ENCODE measurements around the gene ISCU. TPM values are rescaled to one million over a fixed set of nuclear protein-coding genes. Genes with fewer than 3 reads are reported as not detected.
A peak's percentile ranks its signal among the peaks of the same experiment; 100 is the strongest.

Gene ISCU
- total and polyA plus RNA-seq, 9 of the 15 experiments (the other 6 are each of a cell fraction or from before 2014, with no cell fraction given) = 15.9 to 92.5 (median 77.3) TPM

- TF ChIP-seq CEBPG (CRISPR knock-in tag; IDR thresholded peaks at IDR 0.05) = peak; percentile 20; the same call in 1 of the 2 replicates
- TF ChIP-seq CEBPG (tag; conservative IDR thresholded peaks at IDR 0.05 in 1 of 2, IDR thresholded peaks at IDR 0.05 in 1 of 2) = no peak
- no peak for TF ChIP-seq HDGF (IDR thresholded peaks at IDR 0.05)
- TF ChIP-seq SMAD1 (IDR thresholded peaks at IDR 0.05; ENCODE audit: low read depth, low read length, partially characterized antibody) = no peak
- no peak for TF ChIP-seq GABPA (tag; conservative IDR thresholded peaks at IDR 0.05; ENCODE audit: low read depth)
- TF ChIP-seq RBM14 (IDR thresholded peaks at IDR 0.05; ENCODE audit: borderline replicate concordance, insufficient read depth, low read depth, low read length) = no peak
- TF ChIP-seq NR2C1 (IDR thresholded peaks at IDR 0.05) = no peak
- TF ChIP-seq NR2C1 (tag; IDR thresholded peaks at IDR 0.05) = no peak
- TF ChIP-seq SNRNP70 (optimal IDR thresholded peaks at IDR 0.05; ENCODE audit: low read depth, low read length) = no peak
- no peak for TF ChIP-seq ZNF830 (CRISPR knock-in tag; IDR thresholded peaks at IDR 0.05)
- TF ChIP-seq GATAD2A (IDR thresholded peaks at IDR 0.05) = no peak
- no peak for TF ChIP-seq ZNF584 (CRISPR knock-in tag; IDR thresholded peaks at IDR 0.05; ENCODE audit: low read depth)
- TF ChIP-seq CHAMP1 (IDR thresholded peaks at IDR 0.05) = no peak
- peak; percentile 65; the same call in 1 of the 2 replicates for TF ChIP-seq HLTF (IDR thresholded peaks at IDR 0.05)
- TF ChIP-seq NFRKB (IDR thresholded peaks at IDR 0.05; ENCODE audit: low read depth) = no peak
- no peak for TF ChIP-seq BDP1 (IDR thresholded peaks at IDR 0.05; ENCODE audit: insufficient read depth, insufficient read length)
- TF ChIP-seq MYNN (IDR thresholded peaks at IDR 0.05) = no peak
- TF ChIP-seq MYNN (CRISPR knock-in tag; IDR thresholded peaks at IDR 0.05) = no peak
- TF ChIP-seq NELFE (IDR thresholded peaks at IDR 0.05; ENCODE audit: insufficient read depth, insufficient read length) = no peak
- peak; percentile 27; the same call in 1 of the 2 replicates for TF ChIP-seq SMARCA4 (IDR thresholded peaks at IDR 0.05)
- 0 out of 2 replicates have a peak, but pooled peaks have one; percentile 40 for TF ChIP-seq MIER1 (IDR thresholded peaks at IDR 0.05; ENCODE audit: low read depth)
- TF ChIP-seq PRPF4 (IDR thresholded peaks at IDR 0.05; ENCODE audit: insufficient read depth, low read depth, low read length, poor library complexity, severe bottlenecking) = no peak
- no peak for TF ChIP-seq EZH2 (IDR thresholded peaks at IDR 0.05; ENCODE audit: borderline replicate concordance, low read depth, low read length)
- no peak for TF ChIP-seq YY1 (IDR thresholded peaks at IDR 0.05; ENCODE audit: borderline replicate concordance in 1 of 3, control insufficient read depth in 1 of 3, extremely low read depth in 1 of 3, insufficient read depth in 3 of 3, insufficient read length in 1 of 3, insufficient replicate concordance in 2 of 3, low read depth in 1 of 3, low read length in 2 of 3)
- TF ChIP-seq EP300 (IDR thresholded peaks at IDR 0.05; ENCODE audit: low read length) = no peak
- TF ChIP-seq, protein P1, sequence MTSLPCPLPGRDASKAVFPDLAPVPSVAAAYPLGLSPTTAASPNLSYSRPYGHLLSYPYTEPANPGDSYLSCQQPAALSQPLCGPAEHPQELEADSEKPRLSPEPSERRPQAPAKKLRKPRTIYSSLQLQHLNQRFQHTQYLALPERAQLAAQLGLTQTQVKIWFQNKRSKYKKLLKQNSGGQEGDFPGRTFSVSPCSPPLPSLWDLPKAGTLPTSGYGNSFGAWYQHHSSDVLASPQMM (CRISPR knock-in tag; IDR thresholded peaks at IDR 0.05) = no peak
- TF ChIP-seq ETV1 (tag; conservative IDR thresholded peaks at IDR 0.05; ENCODE audit: low read depth) = 0 out of 2 replicates have a peak, but pooled peaks have one; percentile 13
- TF ChIP-seq RFX1 (IDR thresholded peaks at IDR 0.05) = no peak
- TF ChIP-seq PRMT5 (CRISPR knock-in tag; IDR thresholded peaks at IDR 0.05) = no peak
- no peak for TF ChIP-seq CHD4 (IDR thresholded peaks at IDR 0.05; ENCODE audit: insufficient read depth, insufficient replicate concordance, low read depth, low read length, poor library complexity, severe bottlenecking)
Observed at GRCh38 chr12:108514468-108514972, 47.9 kb upstream of the ISCU start (continued).
